Endothelial cell of umbilical vein (primary cell): ENCODE results near the gene SAXO1. TPM values are rescaled to one million over a fixed set of nuclear protein-coding genes. Genes with fewer than 3 reads are reported as not detected.

ENCODE experiments used
- BruUV-seq: library from RNA; stranded (reverse); fragments of 400-500 nt; replicated peaks from 2 replicates; lab custom pipeline; 2021; lab: Mats Ljungman, UMichigan
- CTCF ChIA-PET: fragments of 300-600, 350-600 bp; sonication (Branson Sonifier 250); formaldehyde crosslinking; loops from one replicate; lab custom pipeline; 2021; ENCODE audit warnings: antibody characterized with exemption, inconsistent platforms; lab: Charles Lee
- POLR2A ChIA-PET: fragments of 300-600, 350-600 bp; sonication (Branson Sonifier 250); formaldehyde crosslinking; loops from one replicate; lab custom pipeline; 2021; ENCODE audit warnings: antibody characterized with exemption, inconsistent platforms; lab: Charles Lee
- DNase-seq: peaks from one replicate; pipeline ENCODE4 v3.0.0-alpha.2; 2011; ENCODE audit warnings: low read depth, low spot score
- FAIRE-seq: peaks from 2 replicates; lab custom pipeline; 2011; peaks lifted over from hg19 to GRCh38; lab: Jason Lieb, UNC
- H2AFZ ChIP-seq: 2 replicates; pipeline ENCODE4 v1.6.0; 2012; ENCODE audit warnings: low read depth, low read length, control low read depth, inconsistent platforms
- H3K27ac ChIP-seq: 2 replicates; pipeline ENCODE4 v1.5.1; 2011; ENCODE audit warnings: low read depth, mild to moderate bottlenecking, control low read depth, low read length, moderate library complexity; ENCODE audit not compliant: insufficient read depth
- H3K27me3 ChIP-seq, 2 experiments: 2 replicates each; pipeline versions ENCODE4 v1.6.0 to v1.6.1; 2011; ENCODE audit warnings: low read length in 2 of 2, mixed read lengths in 1 of 2; ENCODE audit not compliant: control insufficient read depth in 2 of 2, insufficient read depth in 2 of 2
- H3K36me3 ChIP-seq, 2 experiments: 2 replicates in 1 of 2; 3 replicates in 1 of 2; pipeline ENCODE4 v1.5.1; 2011; ENCODE audit warnings: low read length in 2 of 2, mild to moderate bottlenecking in 1 of 2, moderate library complexity in 1 of 2; ENCODE audit not compliant: control insufficient read depth in 2 of 2, insufficient read depth in 2 of 2; ENCODE audit errors: extremely low read depth in 1 of 2
- H3K4me1 ChIP-seq: 3 replicates; pipeline ENCODE4 v1.5.1; 2011; ENCODE audit warnings: mild to moderate bottlenecking, low read length; ENCODE audit not compliant: control insufficient read depth, insufficient read depth; ENCODE audit errors: extremely low read depth
- H3K4me2 ChIP-seq: 2 replicates; pipeline ENCODE4 v1.6.1; 2011; ENCODE audit warnings: low read length, control low read depth, mixed read lengths; ENCODE audit not compliant: insufficient read depth
- H3K4me3 ChIP-seq, 3 experiments: fragments of 200-600 bp in 1 of 3; sonication (generic), shearing (Covaris generic) in 1 of 3; replicated peaks in 1 of 3; 2 replicates each; pipeline ENCODE4 v1.5.1; 2011 to 2016; ENCODE audit warnings: control low read depth in 3 of 3, low read length in 3 of 3, mild to moderate bottlenecking in 2 of 3, inconsistent platforms in 1 of 3, low read depth in 1 of 3, moderate library complexity in 1 of 3; ENCODE audit not compliant: insufficient read depth in 1 of 3
- H3K79me2 ChIP-seq: 2 replicates; pipeline ENCODE4 v1.6.0; 2012; ENCODE audit warnings: low read length, inconsistent platforms; ENCODE audit not compliant: control insufficient read depth, insufficient read depth
- H3K9ac ChIP-seq: replicated peaks from 2 replicates; pipeline ENCODE3; 2011; ENCODE audit warnings: low read length, control low read depth; ENCODE audit not compliant: insufficient read depth; ENCODE audit errors: extremely low read depth
- H3K9me1 ChIP-seq: replicated peaks from 3 replicates; pipeline ENCODE4 v1.6.0; 2011; ENCODE audit warnings: mild to moderate bottlenecking, low read length; ENCODE audit not compliant: control insufficient read depth, insufficient read depth; ENCODE audit errors: extremely low read depth
- H3K9me3 ChIP-seq: replicated peaks from 2 replicates; pipeline ENCODE4 v1.5.1; 2012; ENCODE audit warnings: low read length, inconsistent platforms; ENCODE audit not compliant: control insufficient read depth, insufficient read depth
- H4K20me1 ChIP-seq: replicated peaks from 2 replicates; pipeline ENCODE3; 2011; ENCODE audit warnings: mild to moderate bottlenecking, low read length; ENCODE audit not compliant: control insufficient read depth, insufficient read depth; ENCODE audit errors: extremely low read depth
- EZH2 ChIP-seq: IDR thresholded peaks from 2 replicates; pipeline ENCODE4 v1.6.1; 2012; ENCODE audit warnings: borderline replicate concordance, low read depth, mild to moderate bottlenecking, moderate library complexity, low read length, inconsistent platforms; ENCODE audit not compliant: severe bottlenecking
- FOS ChIP-seq: IDR thresholded peaks from 2 replicates; pipeline ENCODE4 v1.6.1; 2011; ENCODE audit warnings: mild to moderate bottlenecking, low read length, moderate library complexity, borderline replicate concordance; ENCODE audit not compliant: insufficient read depth
- GATA2 ChIP-seq: IDR thresholded peaks from 2 replicates; pipeline ENCODE4 v1.7.0; 2011; ENCODE audit warnings: low read depth, mild to moderate bottlenecking, moderate library complexity, mixed read lengths, low read length; ENCODE audit not compliant: insufficient read length, insufficient read depth
- JUN ChIP-seq: IDR thresholded peaks from 2 replicates; pipeline ENCODE4 v1.6.1; 2011; ENCODE audit warnings: borderline replicate concordance, low read depth; ENCODE audit not compliant: insufficient read length, insufficient read depth
- MYC ChIP-seq: IDR thresholded peaks from one replicate; pipeline ENCODE4 v1.6.1; 2011; ENCODE audit warnings: mild to moderate bottlenecking, low read depth, low read length
- POLR2A ChIP-seq: IDR thresholded peaks from 2 replicates; pipeline ENCODE4 v1.6.1; 2012; ENCODE audit warnings: low read depth, mild to moderate bottlenecking, control low read depth, low read length
- POLR2AphosphoS5 ChIP-seq: IDR thresholded peaks from 2 replicates; pipeline ENCODE4 v1.6.1; 2012; ENCODE audit warnings: low read depth, mild to moderate bottlenecking, control low read depth, low read length, moderate library complexity; ENCODE audit not compliant: insufficient read depth
- dilution Hi-C: fragments of 300-500 bp; cut with MboI; formaldehyde crosslinking; loops from one replicate; pipeline ENCODE4 v1.15.0; 2019; ENCODE audit warnings: low sequenced_read_pairs; ENCODE audit not compliant: extremely low pct_ligation_motif_present
- intact Hi-C: fragments of 100-400 bp; cut with micrococcal nuclease; formaldehyde crosslinking; loops from one replicate; pipeline ENCODE4 v1.10.0; 2022
- polyA plus RNA-seq, 4 experiments: library from polyadenylated mRNA; depleted of rRNA in 3 of 4; stranded (reverse) in 3 of 4; unstranded in 1 of 4; fragments of >200 nt; gene quantifications; 2 replicates each; pipeline versions ENCODE4 v1.2.1 to v1.2.3, GENCODE V29; 2011 to 2012; ENCODE audit warnings: missing spikeins in 1 of 4
- total RNA-seq: library from RNA; stranded (reverse); gene quantifications from 2 replicates; pipeline ENCODE4 v1.2.3, GENCODE V29; 2021
- TF ChIP-seq, protein P1 (sequence below), 2 donors: IDR thresholded peaks; 1 replicate in 1 of 2; 2 replicates in 1 of 2; pipeline ENCODE4 v1.5.1; 2011; ENCODE audit warnings: low read length in 2 of 2, mild to moderate bottlenecking in 2 of 2, moderate library complexity in 2 of 2, control low read depth in 1 of 2, inconsistent platforms in 1 of 2, low read depth in 1 of 2; ENCODE audit not compliant: insufficient read depth in 1 of 2; ENCODE audit errors: extremely low read depth in 1 of 2
- TF ChIP-seq, protein P2 (sequence below): IDR thresholded peaks from 2 replicates; pipeline ENCODE4 v1.6.1; 2011; ENCODE audit not compliant: insufficient read depth, insufficient read length

SAXO1 gene
- total and polyA plus RNA-seq, 2 donors (not counting 3 experiments of a cell fraction or from before 2014, with no cell fraction given): not detected

DNA sequence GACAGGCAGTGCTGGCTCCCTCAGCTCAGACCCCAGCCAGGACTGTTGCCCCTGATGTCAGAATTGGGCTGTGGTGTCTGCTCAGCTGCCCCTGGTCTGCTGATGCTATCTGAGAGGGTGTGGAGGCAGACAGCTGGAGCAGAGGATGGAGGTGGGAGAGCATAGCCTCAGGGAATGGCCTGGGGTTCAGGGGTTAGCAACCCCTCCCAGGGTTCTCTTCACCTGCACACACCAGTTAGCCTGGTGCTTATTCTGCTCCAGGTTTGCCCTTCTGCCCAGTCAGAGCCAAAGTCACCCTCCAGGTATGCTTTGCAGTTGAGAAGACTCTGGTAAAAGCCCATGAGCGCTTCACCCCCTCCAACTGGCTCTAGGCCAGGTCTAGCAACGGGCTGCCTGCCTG is 109.8 kb downstream of the SAXO1 start:
- Histone ChIP-seq H2AFZ (no peak overlapping the region), H3K36me3 (no peaks in the 10 kb centered on the region), H3K9me1 (no peaks in the 10 kb centered on the region), H3K4me1 (no peaks in the 10 kb centered on the region), H3K4me2 (no peak overlapping the region), H3K27me3 (no peaks in the 10 kb centered on the region), H3K27ac (no peak overlapping the region), H3K79me2 (no peaks in the 10 kb centered on the region), H3K9ac (no peak overlapping the region), H3K4me3 (no peak overlapping the region), H4K20me1 (no peaks in the 10 kb centered on the region), H3K9me3 (no peaks in the 10 kb centered on the region)
- POLR2A ChIA-PET: no interaction called here
- FAIRE-seq: no peak
- BruUV-seq: no TSS peak
- DNase-seq: no peak
- intact Hi-C loops: no loop called here
- CTCF ChIA-PET: interaction anchor here (1.6 kb wide), 1 partner anchor 51 kb away, joined by 3 read pairs; no protein-coding TSS in a partner anchor
- TF ChIP-seq, protein P1, sequence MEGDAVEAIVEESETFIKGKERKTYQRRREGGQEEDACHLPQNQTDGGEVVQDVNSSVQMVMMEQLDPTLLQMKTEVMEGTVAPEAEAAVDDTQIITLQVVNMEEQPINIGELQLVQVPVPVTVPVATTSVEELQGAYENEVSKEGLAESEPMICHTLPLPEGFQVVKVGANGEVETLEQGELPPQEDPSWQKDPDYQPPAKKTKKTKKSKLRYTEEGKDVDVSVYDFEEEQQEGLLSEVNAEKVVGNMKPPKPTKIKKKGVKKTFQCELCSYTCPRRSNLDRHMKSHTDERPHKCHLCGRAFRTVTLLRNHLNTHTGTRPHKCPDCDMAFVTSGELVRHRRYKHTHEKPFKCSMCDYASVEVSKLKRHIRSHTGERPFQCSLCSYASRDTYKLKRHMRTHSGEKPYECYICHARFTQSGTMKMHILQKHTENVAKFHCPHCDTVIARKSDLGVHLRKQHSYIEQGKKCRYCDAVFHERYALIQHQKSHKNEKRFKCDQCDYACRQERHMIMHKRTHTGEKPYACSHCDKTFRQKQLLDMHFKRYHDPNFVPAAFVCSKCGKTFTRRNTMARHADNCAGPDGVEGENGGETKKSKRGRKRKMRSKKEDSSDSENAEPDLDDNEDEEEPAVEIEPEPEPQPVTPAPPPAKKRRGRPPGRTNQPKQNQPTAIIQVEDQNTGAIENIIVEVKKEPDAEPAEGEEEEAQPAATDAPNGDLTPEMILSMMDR (IDR thresholded peaks at IDR 0.05; ENCODE audit: extremely low read depth in 1 of 2, insufficient read depth in 1 of 2, low read depth in 1 of 2, low read length in 2 of 2): no peak
- TF ChIP-seq POLR2A (no peak), FOS (no peak), POLR2AphosphoS5 (no peak), GATA2 (no peak), MYC (no peak), EZH2 (no peak), JUN (no peak)
- TF ChIP-seq, protein P2, sequence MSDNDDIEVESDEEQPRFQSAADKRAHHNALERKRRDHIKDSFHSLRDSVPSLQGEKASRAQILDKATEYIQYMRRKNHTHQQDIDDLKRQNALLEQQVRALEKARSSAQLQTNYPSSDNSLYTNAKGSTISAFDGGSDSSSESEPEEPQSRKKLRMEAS: no peak
- dilution Hi-C loops: no loop called here
